HepG2 (cell line): ENCODE data around the gene EPHX1. TPM values are rescaled to one million over a fixed set of nuclear protein-coding genes. Genes with fewer than 3 reads are reported as not detected.

Experiments used
- FOXM1 ChIP-seq: sonication (generic); formaldehyde crosslinking; IDR thresholded peaks from 2 replicates; pipeline ENCODE4 v1.5.0; 2020; ENCODE audit warnings: missing genetic modification reagents
- KDM2A ChIP-seq: sonication (generic); formaldehyde crosslinking; IDR thresholded peaks from 2 replicates; pipeline ENCODE4 v1.4.0; 2020; ENCODE audit warnings: low read depth, missing genetic modification reagents, borderline replicate concordance
- KLF6 ChIP-seq: IDR thresholded peaks from 2 replicates; pipeline ENCODE4 v1.8.0; 2016; ENCODE audit warnings: missing biosample characterization, missing genetic modification reagents
- NFATC3 ChIP-seq: sonication (generic); formaldehyde crosslinking; IDR thresholded peaks from 2 replicates; pipeline ENCODE4 v1.5.1; 2020; ENCODE audit warnings: mild to moderate bottlenecking, missing genetic modification reagents
- PCBP2 ChIP-seq: fragments of 200-400 bp; formaldehyde crosslinking; optimal IDR thresholded peaks from 2 replicates; pipeline ENCODE3; 2018; ENCODE audit warnings: low read length, low read depth; ENCODE audit not compliant: poor library complexity, severe bottlenecking
- RCOR2 ChIP-seq: IDR thresholded peaks from 2 replicates; pipeline ENCODE4 v1.6.1; 2016; ENCODE audit warnings: missing biosample characterization, missing genetic modification reagents
- SRSF1 ChIP-seq: fragments of 200-400 bp; formaldehyde crosslinking; optimal IDR thresholded peaks from 2 replicates; pipeline ENCODE3; 2017; ENCODE audit warnings: mild to moderate bottlenecking, low read depth, low read length, moderate library complexity
- TBX2 ChIP-seq: sonication (generic); formaldehyde crosslinking; IDR thresholded peaks from 2 replicates; pipeline ENCODE4 v1.5.0; 2020; ENCODE audit warnings: missing genetic modification reagents, mild to moderate bottlenecking, borderline replicate concordance
- ZNF567 ChIP-seq: sonication (generic); formaldehyde crosslinking; IDR thresholded peaks from 2 replicates; pipeline ENCODE4 v1.8.1; 2023; ENCODE audit warnings: mild to moderate bottlenecking, missing genetic modification reagents, borderline replicate concordance
- ZZZ3 ChIP-seq: sonication (generic); formaldehyde crosslinking; IDR thresholded peaks from 2 replicates; pipeline ENCODE4 v1.4.0; 2020; ENCODE audit warnings: missing genetic modification reagents, mild to moderate bottlenecking, borderline replicate concordance
- polyA plus RNA-seq, 8 experiments: library from polyadenylated mRNA; depleted of rRNA in 3 of 8; stranded (reverse) in 7 of 8; unstranded in 1 of 8; fragments of >200 nt; fragmentation: Illumina TruSeq in 4 of 8; extraction: Trizol in 4 of 8; gene quantifications; 2 replicates each; pipeline versions ENCODE4 v1.2.1 to v1.2.3, GENCODE V29; 2011 to 2016; ENCODE audit warnings: low read depth in 4 of 8, missing spikeins in 1 of 8, mixed read lengths in 1 of 8; ENCODE audit not compliant: insufficient read depth in 1 of 8
- total RNA-seq, 5 experiments: library from RNA; depleted of rRNA; stranded (reverse); fragments of >200 nt; fragmentation: Illumina TruSeq; extraction: Trizol; gene quantifications; 2 replicates each; pipeline ENCODE4 v1.2.3, GENCODE V29; 2016; ENCODE audit warnings: low read depth in 1 of 5
- TF ChIP-seq, protein P1 (sequence below): sonication (generic); formaldehyde crosslinking; IDR thresholded peaks from 2 replicates; pipeline ENCODE4 v1.4.0; 2020; ENCODE audit warnings: missing genetic modification reagents, borderline replicate concordance
- TF ChIP-seq, protein P2 (sequence below), 2 experiments: sonication (generic) in 1 of 2; formaldehyde crosslinking in 1 of 2; IDR thresholded peaks; 2 replicates each; pipeline versions ENCODE4 v1.6.1 to v1.9.0; 2014 to 2022; ENCODE audit warnings: antibody characterized with exemption in 1 of 2, borderline replicate concordance in 1 of 2, inconsistent platforms in 1 of 2, low read depth in 1 of 2, missing genetic modification reagents in 1 of 2
- TF ChIP-seq, protein P3 (sequence below): sonication (generic); formaldehyde crosslinking; conservative IDR thresholded peaks from 2 replicates; pipeline ENCODE4 v1.4.0; 2020; ENCODE audit warnings: missing genetic modification reagents
- TF ChIP-seq, protein P4 (sequence below): sonication (generic); formaldehyde crosslinking; IDR thresholded peaks from 2 replicates; pipeline ENCODE4 v1.5.0; 2020; ENCODE audit warnings: missing genetic modification reagents

The EPHX1 gene
- total and polyA plus RNA-seq, 2 of the 13 experiments (the other 11 are each of a cell fraction or from before 2014, with no cell fraction given): 27.7 to 36.5 TPM

DNA sequence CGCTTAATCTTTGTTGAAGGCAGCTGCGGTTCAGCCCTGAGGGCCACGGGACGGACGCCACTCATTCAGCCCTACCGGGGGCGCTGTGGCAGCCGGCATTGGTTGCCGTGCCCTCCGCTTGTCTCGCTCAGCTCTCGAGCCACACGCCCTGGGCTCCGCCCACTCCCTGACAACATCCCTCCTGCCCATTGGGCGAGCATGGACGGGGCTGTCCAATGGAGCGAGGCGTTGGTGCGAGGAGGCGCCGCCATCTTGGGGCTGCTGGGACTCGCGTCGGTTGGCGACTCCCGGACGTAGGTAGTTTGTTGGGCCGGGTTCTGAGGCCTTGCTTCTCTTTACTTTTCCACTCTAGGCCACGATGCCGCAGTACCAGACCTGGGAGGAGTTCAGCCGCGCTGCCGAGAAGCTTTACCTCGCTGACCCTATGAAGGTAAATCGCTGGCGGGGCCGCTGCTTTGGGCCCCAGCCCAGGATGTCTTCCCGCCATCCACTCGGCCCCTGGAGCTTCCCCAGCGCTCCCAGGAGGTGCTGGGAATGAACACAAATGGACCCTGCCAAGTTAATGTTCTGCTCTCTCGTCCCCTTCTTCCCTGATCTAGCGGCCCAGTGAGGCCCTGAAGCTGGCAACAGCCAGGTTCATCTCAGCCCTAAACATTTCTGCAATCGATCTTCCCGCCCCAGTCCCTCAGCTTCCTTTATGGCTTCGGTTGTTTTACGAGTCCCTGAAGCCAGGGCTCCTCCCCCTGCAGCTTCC lies 32.2 kb upstream of the EPHX1 start, which contains the start of gene SRP9 (continued):
- TF ChIP-seq, protein P1, sequence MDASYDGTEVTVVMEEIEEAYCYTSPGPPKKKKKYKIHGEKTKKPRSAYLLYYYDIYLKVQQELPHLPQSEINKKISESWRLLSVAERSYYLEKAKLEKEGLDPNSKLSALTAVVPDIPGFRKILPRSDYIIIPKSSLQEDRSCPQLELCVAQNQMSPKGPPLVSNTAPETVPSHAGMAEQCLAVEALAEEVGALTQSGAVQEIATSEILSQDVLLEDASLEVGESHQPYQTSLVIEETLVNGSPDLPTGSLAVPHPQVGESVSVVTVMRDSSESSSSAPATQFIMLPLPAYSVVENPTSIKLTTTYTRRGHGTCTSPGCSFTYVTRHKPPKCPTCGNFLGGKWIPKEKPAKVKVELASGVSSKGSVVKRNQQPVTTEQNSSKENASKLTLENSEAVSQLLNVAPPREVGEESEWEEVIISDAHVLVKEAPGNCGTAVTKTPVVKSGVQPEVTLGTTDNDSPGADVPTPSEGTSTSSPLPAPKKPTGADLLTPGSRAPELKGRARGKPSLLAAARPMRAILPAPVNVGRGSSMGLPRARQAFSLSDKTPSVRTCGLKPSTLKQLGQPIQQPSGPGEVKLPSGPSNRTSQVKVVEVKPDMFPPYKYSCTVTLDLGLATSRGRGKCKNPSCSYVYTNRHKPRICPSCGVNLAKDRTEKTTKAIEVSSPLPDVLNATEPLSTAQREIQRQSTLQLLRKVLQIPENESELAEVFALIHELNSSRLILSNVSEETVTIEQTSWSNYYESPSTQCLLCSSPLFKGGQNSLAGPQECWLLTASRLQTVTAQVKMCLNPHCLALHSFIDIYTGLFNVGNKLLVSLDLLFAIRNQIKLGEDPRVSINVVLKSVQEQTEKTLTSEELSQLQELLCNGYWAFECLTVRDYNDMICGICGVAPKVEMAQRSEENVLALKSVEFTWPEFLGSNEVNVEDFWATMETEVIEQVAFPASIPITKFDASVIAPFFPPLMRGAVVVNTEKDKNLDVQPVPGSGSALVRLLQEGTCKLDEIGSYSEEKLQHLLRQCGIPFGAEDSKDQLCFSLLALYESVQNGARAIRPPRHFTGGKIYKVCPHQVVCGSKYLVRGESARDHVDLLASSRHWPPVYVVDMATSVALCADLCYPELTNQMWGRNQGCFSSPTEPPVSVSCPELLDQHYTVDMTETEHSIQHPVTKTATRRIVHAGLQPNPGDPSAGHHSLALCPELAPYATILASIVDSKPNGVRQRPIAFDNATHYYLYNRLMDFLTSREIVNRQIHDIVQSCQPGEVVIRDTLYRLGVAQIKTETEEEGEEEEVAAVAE (CRISPR knock-in tag): peak; percentile 100
- TF ChIP-seq, protein P2, sequence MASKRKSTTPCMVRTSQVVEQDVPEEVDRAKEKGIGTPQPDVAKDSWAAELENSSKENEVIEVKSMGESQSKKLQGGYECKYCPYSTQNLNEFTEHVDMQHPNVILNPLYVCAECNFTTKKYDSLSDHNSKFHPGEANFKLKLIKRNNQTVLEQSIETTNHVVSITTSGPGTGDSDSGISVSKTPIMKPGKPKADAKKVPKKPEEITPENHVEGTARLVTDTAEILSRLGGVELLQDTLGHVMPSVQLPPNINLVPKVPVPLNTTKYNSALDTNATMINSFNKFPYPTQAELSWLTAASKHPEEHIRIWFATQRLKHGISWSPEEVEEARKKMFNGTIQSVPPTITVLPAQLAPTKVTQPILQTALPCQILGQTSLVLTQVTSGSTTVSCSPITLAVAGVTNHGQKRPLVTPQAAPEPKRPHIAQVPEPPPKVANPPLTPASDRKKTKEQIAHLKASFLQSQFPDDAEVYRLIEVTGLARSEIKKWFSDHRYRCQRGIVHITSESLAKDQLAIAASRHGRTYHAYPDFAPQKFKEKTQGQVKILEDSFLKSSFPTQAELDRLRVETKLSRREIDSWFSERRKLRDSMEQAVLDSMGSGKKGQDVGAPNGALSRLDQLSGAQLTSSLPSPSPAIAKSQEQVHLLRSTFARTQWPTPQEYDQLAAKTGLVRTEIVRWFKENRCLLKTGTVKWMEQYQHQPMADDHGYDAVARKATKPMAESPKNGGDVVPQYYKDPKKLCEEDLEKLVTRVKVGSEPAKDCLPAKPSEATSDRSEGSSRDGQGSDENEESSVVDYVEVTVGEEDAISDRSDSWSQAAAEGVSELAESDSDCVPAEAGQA (IDR thresholded peaks at IDR 0.05; ENCODE audit: low read depth): peak; percentile 85
- TF ChIP-seq, protein P2 (CRISPR knock-in tag; IDR thresholded peaks at IDR 0.05; ENCODE audit: borderline replicate concordance): no peak
- TF ChIP-seq PCBP2 (no peak), ZZZ3 (peak; percentile 24; the same call in 1 of the 2 replicates), TBX2 (peak; percentile 68; the same call in 1 of the 2 replicates), KLF6 (CRISPR knock-in tag) (peak; percentile 95), NFATC3 (0 out of 2 replicates have a peak, but pooled peaks have one; percentile 2), KDM2A (CRISPR knock-in tag) (peak; percentile 92), SRSF1 (peak; percentile 92), FOXM1 (CRISPR knock-in tag) (no peak), ZNF567 (CRISPR knock-in tag) (0 out of 2 replicates have a peak, but pooled peaks have one; percentile 25), RCOR2 (CRISPR knock-in tag) (no peak)
- TF ChIP-seq, protein P3, sequence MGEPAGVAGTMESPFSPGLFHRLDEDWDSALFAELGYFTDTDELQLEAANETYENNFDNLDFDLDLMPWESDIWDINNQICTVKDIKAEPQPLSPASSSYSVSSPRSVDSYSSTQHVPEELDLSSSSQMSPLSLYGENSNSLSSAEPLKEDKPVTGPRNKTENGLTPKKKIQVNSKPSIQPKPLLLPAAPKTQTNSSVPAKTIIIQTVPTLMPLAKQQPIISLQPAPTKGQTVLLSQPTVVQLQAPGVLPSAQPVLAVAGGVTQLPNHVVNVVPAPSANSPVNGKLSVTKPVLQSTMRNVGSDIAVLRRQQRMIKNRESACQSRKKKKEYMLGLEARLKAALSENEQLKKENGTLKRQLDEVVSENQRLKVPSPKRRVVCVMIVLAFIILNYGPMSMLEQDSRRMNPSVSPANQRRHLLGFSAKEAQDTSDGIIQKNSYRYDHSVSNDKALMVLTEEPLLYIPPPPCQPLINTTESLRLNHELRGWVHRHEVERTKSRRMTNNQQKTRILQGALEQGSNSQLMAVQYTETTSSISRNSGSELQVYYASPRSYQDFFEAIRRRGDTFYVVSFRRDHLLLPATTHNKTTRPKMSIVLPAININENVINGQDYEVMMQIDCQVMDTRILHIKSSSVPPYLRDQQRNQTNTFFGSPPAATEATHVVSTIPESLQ (CRISPR knock-in tag): no peak
- TF ChIP-seq, protein P4, sequence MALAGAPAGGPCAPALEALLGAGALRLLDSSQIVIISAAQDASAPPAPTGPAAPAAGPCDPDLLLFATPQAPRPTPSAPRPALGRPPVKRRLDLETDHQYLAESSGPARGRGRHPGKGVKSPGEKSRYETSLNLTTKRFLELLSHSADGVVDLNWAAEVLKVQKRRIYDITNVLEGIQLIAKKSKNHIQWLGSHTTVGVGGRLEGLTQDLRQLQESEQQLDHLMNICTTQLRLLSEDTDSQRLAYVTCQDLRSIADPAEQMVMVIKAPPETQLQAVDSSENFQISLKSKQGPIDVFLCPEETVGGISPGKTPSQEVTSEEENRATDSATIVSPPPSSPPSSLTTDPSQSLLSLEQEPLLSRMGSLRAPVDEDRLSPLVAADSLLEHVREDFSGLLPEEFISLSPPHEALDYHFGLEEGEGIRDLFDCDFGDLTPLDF (CRISPR knock-in tag): peak; percentile 56; the same call in 1 of the 2 replicates
